Measurements from ENCODE around the gene MYB. TPM values are rescaled to one million over a fixed set of nuclear protein-coding genes. Genes with fewer than 3 reads are reported as not detected.

The MYB gene
- total RNA-seq, 4 donors from 2014 or later = 2.6 to 6.9 (median 3.1) TPM

DNA sequence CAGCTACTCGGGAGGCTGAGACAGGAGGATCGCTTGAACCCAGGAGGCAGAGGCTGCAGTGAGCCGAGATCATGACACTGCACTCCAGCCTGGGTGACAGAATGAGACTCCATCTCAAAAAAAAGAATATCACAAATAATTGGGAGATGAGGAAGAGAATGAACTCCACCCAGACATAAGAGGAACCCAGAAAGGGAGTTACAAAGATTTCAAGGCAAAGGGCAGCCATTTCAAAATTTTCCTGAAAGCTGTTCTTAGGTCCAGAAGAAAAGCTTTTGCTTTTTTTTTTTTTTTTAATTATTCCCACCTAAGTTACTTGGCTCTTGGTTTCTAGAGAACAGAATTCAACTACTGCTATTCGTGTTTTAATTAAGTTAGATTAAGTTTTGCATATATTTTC is 23.8 kb downstream of the MYB start:
- peaks cover 0 to 28% (median 0%) of the 10 kb centered on the region in 3 donors for H3K36me3 ChIP-seq
- no peak for DNase-seq
- H3K4me1 ChIP-seq = no peaks in the 10 kb centered on the region
- no peak for TF ChIP-seq POLR2A (IDR thresholded peaks at IDR 0.05)
- TF ChIP-seq, protein P1, sequence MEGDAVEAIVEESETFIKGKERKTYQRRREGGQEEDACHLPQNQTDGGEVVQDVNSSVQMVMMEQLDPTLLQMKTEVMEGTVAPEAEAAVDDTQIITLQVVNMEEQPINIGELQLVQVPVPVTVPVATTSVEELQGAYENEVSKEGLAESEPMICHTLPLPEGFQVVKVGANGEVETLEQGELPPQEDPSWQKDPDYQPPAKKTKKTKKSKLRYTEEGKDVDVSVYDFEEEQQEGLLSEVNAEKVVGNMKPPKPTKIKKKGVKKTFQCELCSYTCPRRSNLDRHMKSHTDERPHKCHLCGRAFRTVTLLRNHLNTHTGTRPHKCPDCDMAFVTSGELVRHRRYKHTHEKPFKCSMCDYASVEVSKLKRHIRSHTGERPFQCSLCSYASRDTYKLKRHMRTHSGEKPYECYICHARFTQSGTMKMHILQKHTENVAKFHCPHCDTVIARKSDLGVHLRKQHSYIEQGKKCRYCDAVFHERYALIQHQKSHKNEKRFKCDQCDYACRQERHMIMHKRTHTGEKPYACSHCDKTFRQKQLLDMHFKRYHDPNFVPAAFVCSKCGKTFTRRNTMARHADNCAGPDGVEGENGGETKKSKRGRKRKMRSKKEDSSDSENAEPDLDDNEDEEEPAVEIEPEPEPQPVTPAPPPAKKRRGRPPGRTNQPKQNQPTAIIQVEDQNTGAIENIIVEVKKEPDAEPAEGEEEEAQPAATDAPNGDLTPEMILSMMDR (IDR thresholded peaks at IDR 0.05) = no peak
- intact Hi-C loops (cut with DNase I) = no loop called here
- WGBS, 2 donors = 94 to 96% methylated on average over 4 of the region's 4 CpGs
- H3K9me3 ChIP-seq = no peaks in the 10 kb centered on the region
- no peak overlapping the region for H3K4me3 ChIP-seq
- H3K27ac ChIP-seq = no peak overlapping the region
- H3K27me3 ChIP-seq = no peaks in the 10 kb centered on the region

DNA sequence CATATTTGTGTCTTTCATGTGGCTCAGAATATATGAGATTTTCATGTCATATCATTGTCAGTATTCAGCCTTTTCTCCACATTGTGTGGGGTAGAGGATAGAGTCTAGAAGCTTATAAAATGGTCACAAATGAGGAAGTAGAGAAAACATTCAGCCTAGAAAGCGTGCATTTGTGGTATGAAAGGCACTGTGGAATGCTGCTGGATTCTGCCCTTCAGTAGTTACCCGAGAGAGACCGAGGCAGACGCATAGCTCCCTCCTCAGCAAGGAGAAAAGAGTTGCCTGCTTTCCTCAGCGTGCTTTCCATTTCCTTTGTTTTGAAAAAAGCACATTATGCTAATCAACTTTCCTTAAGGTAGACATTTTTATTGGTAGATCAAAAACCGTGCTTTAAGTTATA is 28.7 kb downstream of the MYB start:
- WGBS, 2 donors = 76 to 77% methylated on average over 6 of the region's 6 CpGs
- Histone ChIP-seq H3K9me3 (no peaks in the 10 kb centered on the region), H3K36me3 (peaks cover 0 to 2% (median 0%) of the 10 kb centered on the region in 3 donors), H3K27me3 (no peaks in the 10 kb centered on the region), H3K27ac (no peak overlapping the region), H3K4me3 (no peak overlapping the region), H3K4me1 (peaks cover 0 to 21% (median 0%) of the 10 kb centered on the region in 3 donors)
- no peak for DNase-seq
- no peak for TF ChIP-seq POLR2A (IDR thresholded peaks at IDR 0.05)
- TF ChIP-seq, protein P1 (IDR thresholded peaks at IDR 0.05) = no peak
- intact Hi-C loops (cut with DNase I) = no loop called here

DNA sequence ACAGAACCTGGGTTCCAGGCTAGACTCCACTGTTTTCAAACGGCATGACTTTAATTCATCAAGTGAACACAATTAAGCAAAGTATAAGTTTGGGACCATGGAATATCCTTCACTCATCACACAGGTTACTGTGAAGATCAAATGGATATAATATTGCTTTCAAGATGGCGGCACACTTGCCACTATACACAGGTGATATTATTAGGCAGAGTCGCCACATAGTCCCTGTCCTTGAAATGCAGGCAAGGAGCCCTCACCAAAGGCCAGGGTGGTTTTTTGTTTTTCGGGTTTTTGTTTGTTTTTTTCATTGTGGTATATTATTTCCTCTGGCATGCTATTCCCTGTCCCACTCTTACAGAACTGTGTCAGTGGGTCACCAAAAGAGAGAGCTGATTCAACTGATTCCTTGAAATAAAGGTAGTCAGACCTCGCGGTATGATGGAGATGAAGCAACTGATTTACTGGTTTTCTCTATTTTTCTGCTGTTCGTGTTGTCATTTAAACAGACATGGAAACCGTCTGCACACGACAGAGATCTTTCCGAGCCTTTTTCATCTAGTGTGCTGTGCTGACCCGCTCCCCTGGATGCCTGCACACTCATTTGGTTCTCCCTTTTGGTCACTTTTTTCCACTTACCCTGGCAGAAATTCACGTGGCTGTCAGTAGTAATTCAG is 29.7 kb downstream of the MYB start:
- no peaks in the 10 kb centered on the region for H3K27me3 ChIP-seq
- intact Hi-C loops (cut with DNase I) = no loop called here
- H3K27ac ChIP-seq = no peak overlapping the region
- no peaks in the 10 kb centered on the region for H3K9me3 ChIP-seq
- peaks cover 0 to 21% (median 0%) of the 10 kb centered on the region in 3 donors for H3K4me1 ChIP-seq
- no peak for TF ChIP-seq POLR2A (IDR thresholded peaks at IDR 0.05)
- TF ChIP-seq, protein P1 (IDR thresholded peaks at IDR 0.05) = no peak
- 80 to 83% methylated on average over 12 of the region's 12 CpGs for WGBS, 2 donors
- H3K4me3 ChIP-seq = no peak overlapping the region
- H3K36me3 ChIP-seq = no peaks in the 10 kb centered on the region
- no peak for DNase-seq

DNA sequence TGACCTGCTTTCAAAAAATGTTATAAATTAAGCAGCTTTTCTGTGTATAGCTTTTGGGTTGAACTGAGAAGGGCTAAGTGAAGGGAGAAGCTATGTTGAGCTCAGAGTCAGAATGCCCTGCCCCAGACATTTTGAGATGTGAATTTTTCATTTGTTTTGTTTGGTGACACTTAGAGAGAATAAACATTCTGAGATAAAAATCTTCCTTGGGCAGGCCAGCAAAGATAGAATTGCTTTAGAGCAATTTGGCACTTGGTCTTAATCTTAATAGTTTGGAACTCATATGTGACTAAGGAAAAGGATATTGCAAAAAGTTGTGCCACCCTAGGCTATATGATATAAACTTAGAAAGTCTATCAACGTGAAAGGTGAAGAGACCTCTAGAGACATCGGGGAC is 30.2 kb downstream of the MYB start:
- H3K36me3 ChIP-seq = no peaks in the 10 kb centered on the region
- H3K4me1 ChIP-seq = peaks cover 0 to 21% (median 0%) of the 10 kb centered on the region in 3 donors
- 79 to 80% methylated on average over 2 of the region's 2 CpGs for WGBS, 2 donors
- DNase-seq = no peak
- no peaks in the 10 kb centered on the region for H3K9me3 ChIP-seq
- intact Hi-C loops (cut with DNase I) = no loop called here
- H3K27me3 ChIP-seq = no peaks in the 10 kb centered on the region
- no peak overlapping the region for H3K4me3 ChIP-seq
- H3K27ac ChIP-seq = no peak overlapping the region
- TF ChIP-seq POLR2A (IDR thresholded peaks at IDR 0.05) = no peak
- TF ChIP-seq, protein P1 (IDR thresholded peaks at IDR 0.05) = no peak

DNA sequence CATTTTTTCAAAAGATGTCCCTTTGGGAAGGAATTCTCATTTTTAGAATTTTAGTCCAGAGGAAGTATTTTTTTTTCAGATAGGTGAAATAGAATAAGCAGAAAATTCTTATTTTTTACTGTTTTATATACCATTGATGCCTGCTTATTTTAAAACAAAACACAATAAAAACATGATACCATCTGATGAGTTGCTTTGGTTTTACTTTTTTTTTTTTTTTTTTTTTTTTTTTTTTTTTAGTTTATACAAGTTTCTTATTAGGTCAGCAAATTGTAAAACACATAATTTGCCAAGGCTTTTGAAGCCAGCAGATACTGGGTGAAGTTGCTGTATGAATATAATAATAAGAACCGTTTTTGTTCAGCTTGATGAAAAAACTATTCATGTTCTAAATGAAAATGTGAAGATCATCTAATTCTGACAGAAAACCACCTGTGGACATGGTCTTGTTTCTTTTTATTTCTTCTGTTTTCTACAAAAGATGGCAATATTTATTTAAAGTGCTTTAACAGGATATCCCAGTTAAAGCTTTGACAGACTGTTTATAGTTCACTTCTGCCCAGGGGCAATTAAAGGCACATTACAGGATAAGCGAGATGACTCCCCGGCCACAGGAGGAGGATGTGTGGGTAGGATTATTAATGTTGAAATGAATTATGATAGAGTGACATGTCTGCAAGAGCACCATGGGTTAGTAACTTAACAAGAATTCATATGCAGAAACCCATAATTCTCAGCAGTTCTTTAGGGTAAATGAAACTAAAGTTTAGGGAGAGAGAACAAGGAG is 31.1 kb downstream of the MYB start:
- Histone ChIP-seq H3K4me3 (no peak overlapping the region), H3K4me1 (peaks cover 0 to 21% (median 0%) of the 10 kb centered on the region in 3 donors), H3K9me3 (no peaks in the 10 kb centered on the region), H3K27ac (no peak overlapping the region), H3K36me3 (no peaks in the 10 kb centered on the region), H3K27me3 (no peaks in the 10 kb centered on the region)
- intact Hi-C loops (cut with DNase I) = no loop called here
- TF ChIP-seq POLR2A (IDR thresholded peaks at IDR 0.05) = no peak
- TF ChIP-seq, protein P1 (IDR thresholded peaks at IDR 0.05) = no peak
- DNase-seq = no peak
- 7 to 13% methylated on average over 3 of the region's 3 CpGs for WGBS, 2 donors

Data from esophagus squamous epithelium (tissue), 5 donors.